Right lobe of liver (tissue), 6 donors: ENCODE data around the gene SYT2. TPM values are rescaled to one million over a fixed set of nuclear protein-coding genes. Genes with fewer than 3 reads are reported as not detected.
"Not testable (repeated sequence)": the region's sequence is repeated elsewhere in the genome, so short reads cannot be mapped to it uniquely, and the experiment has no call there.

Experiments
- ATAC-seq, 4 donors: fragments of 200-7000 bp; cut with Tn5 transposase; one replicate each; pipeline ENCODE4 v1.9.1; 2020; ENCODE audit warnings: mild to moderate bottlenecking in 4 of 4, moderate library complexity in 4 of 4
- DNase-seq, 3 donors: peaks; one replicate each; pipeline ENCODE4 v3.0.0-alpha.2; 2020
- H3K27ac ChIP-seq, 3 donors: fragments of 200-600 bp; one replicate each; pipeline ENCODE4 v1.8.0; 2022
- H3K27me3 ChIP-seq, 2 donors: fragments of 200-600 bp; one replicate each; pipeline ENCODE4 v1.8.0; 2022
- H3K36me3 ChIP-seq, 4 donors: fragments of 200-600 bp; sonication (generic) in 1 of 4; one replicate each; pipeline versions ENCODE4 v1.5.1 to v1.8.0; 2017 to 2022; ENCODE audit warnings: control low read depth in 1 of 4
- H3K4me1 ChIP-seq, 4 donors: fragments of 200-600 bp; sonication (generic) in 1 of 4; one replicate each; pipeline versions ENCODE4 v1.5.1 to v1.8.0; 2017 to 2022; ENCODE audit warnings: control low read depth in 1 of 4
- H3K4me3 ChIP-seq, 3 donors: fragments of 200-600 bp; one replicate each; pipeline ENCODE4 v1.8.0; 2022
- H3K9me3 ChIP-seq, 4 donors: fragments of 200-600 bp; sonication (generic) in 1 of 4; one replicate each; pipeline versions ENCODE4 v1.5.1 to v1.8.0; 2017 to 2022; ENCODE audit warnings: control low read depth in 1 of 4
- CTCF ChIP-seq, 4 donors: fragments of 200-600 bp in 3 of 4; fragments of 450-650 bp in 1 of 4; IDR thresholded peaks; one replicate each; pipeline versions ENCODE4 v1.5.1 to v1.8.0; 2016 to 2022; ENCODE audit warnings: antibody characterized with exemption in 4 of 4, mild to moderate bottlenecking in 2 of 4
- POLR2A ChIP-seq: fragments of 450-650 bp; IDR thresholded peaks from one replicate; pipeline ENCODE4 v1.6.1; 2017; ENCODE audit warnings: antibody characterized with exemption, mild to moderate bottlenecking
- WGBS: methylation state at CpG from one replicate; pipeline ENCODE4 v1.1.6; 2018; ENCODE audit warnings: low coverage, low lambda C conversion rate; ENCODE audit not compliant: insufficient coverage; ENCODE audit errors: missing lambda C conversion rate; 5-methylcytosine and 5-hydroxymethylcytosine counted together
- intact Hi-C, 2 donors: fragments of 100-400 bp; cut with DNase I; formaldehyde crosslinking; loops; one replicate each; pipeline versions ENCODE4 v1.11.2 to v1.14.1; 2022
- total RNA-seq, 6 experiments: library from RNA; depleted of rRNA in 2 of 6; stranded (reverse); fragments of >200 nt in 2 of 6; fragmentation: NEBNext Ultra II Directional in 3 of 6; extraction: Animal tissue kit (Norgen Biotek cat#: 25700) in 3 of 6; gene quantifications; one replicate each; pipeline versions ENCODE4 v1.1.0 to v1.2.4, GENCODE V29; 2016 to 2023
- donor health status: DM: no; HTN: yes; CAD: no.
- donor health status: DM: no; HTN: no; CAD: no.
- donor health status: DM: no; HTN: no; CAD: no.
- donor health status: DM: no; HTN: yes; CAD: no.
- donor health status: DM: no; HTN: yes; CAD: no.

SYT2 gene
- total RNA-seq, 6 experiments from 2014 or later = not detected

- intact Hi-C loops = no loop called here
- Histone ChIP-seq H3K4me3 (no peak overlapping the region), H3K27me3 (no peaks in the 10 kb centered on the region), H3K27ac (no peak overlapping the region), H3K4me1 (no peaks in the 10 kb centered on the region), H3K36me3 (no peaks in the 10 kb centered on the region), H3K9me3 (no peaks in the 10 kb centered on the region)
- 72% methylated on average over 7 of the region's 7 CpGs for WGBS
- ATAC-seq = no peak
- no peak for TF ChIP-seq POLR2A
- TF ChIP-seq CTCF (IDR thresholded peaks at IDR 0.05) = no peak
- DNase-seq = no peak
These were observed 86.0 kb downstream of the SYT2 start for GRCh38 chr1:202624088-202624780.

DNA sequence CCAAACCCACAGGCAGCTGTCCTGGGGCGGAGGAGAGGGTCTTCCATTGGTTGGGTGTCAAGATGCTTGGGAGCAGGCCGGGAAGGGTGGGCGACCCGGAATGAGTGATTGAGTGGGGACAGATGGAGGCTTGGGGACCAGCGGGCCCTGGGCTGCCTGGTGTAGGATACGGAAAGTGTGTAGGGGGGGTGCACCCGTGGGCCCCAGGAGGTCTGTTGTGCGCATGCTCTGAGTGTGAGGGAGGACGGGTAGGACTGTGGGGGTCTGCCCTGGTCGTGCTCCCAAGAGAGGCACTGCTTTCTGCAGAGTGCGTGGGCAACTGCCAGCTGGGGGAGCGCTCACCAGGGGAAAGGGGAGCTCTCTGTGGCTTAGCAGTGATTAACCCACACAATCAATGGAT lies 86.8 kb downstream of the SYT2 start:
- DNase-seq, H3K4me1 ChIP-seq, ATAC-seq, H3K27me3 ChIP-seq, H3K27ac ChIP-seq, intact Hi-C loops, H3K36me3 ChIP-seq, H3K4me3 ChIP-seq, H3K9me3 ChIP-seq: not testable (repeated sequence)
- 69% methylated on average over 6 of the region's 12 CpGs for WGBS

DNA sequence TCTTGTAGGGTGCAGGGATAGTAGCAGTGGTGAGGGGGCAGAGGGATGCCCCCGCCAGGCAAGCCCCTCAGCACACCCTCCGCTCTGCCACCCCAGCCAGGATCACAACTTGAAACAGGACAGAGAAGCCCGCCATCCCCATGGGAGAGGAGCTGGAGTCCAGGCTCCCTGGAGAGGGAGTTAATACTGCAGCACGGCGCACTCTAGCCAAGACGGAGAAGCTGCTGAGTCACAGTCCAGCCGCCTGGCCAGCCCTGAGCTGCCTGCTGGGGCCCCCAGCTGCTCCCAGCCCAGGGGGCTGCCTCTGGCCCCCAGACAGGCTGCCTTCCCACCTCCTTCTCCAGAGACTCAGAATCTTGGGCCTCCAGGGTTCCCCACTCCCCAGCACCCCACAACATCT lies 87.2 kb downstream of the SYT2 start:
- Histone ChIP-seq H3K27ac (no peak overlapping the region), H3K4me3 (no peak overlapping the region), H3K4me1 (no peaks in the 10 kb centered on the region), H3K27me3 (no peaks in the 10 kb centered on the region), H3K9me3 (no peaks in the 10 kb centered on the region), H3K36me3 (no peaks in the 10 kb centered on the region)
- DNase-seq (no peak), ATAC-seq (peak in 1 of 4 donors; percentile 19)
- no CpG with 5 or more reads among the region's 7 CpGs for WGBS
- TF ChIP-seq POLR2A (no peak), CTCF (IDR thresholded peaks at IDR 0.05) (no peak)
- intact Hi-C loops = no loop called here

DNA sequence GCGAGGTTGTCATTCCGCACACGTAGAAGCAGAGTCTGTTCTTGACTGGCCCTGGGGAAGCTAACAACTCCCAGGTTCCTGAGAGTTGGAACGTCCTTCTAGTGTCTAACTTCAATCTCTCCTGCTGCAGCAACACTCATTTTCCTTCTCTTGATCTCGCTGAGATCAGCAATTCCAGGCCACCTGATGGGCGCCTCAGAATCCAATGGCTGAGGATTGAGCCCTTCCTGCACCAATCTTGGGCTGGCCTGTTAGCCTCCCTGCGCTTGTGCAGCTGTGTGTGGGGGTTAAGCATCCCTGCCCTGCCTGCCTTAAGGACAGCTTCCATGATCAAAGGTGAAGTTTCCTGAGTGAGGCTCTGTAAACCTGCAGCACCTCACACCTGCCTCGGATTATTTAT lies 87.9 kb downstream of the SYT2 start:
- Histone ChIP-seq H3K36me3 (no peaks in the 10 kb centered on the region), H3K4me1 (no peaks in the 10 kb centered on the region), H3K4me3 (no peak overlapping the region), H3K9me3 (no peaks in the 10 kb centered on the region), H3K27me3 (no peaks in the 10 kb centered on the region), H3K27ac (no peak overlapping the region)
- ATAC-seq (no peak), DNase-seq (no peak)
- intact Hi-C loops = no loop called here
- TF ChIP-seq CTCF (IDR thresholded peaks at IDR 0.05) (no peak), POLR2A (no peak)
- WGBS = 80% methylated on average over 6 of the region's 8 CpGs

GRCh38 chr1:202621446-202621845 lies 88.8 kb downstream of the SYT2 start:
- Histone ChIP-seq H3K4me1 (no peaks in the 10 kb centered on the region), H3K9me3 (no peaks in the 10 kb centered on the region), H3K36me3 (no peaks in the 10 kb centered on the region), H3K27ac (no peak overlapping the region), H3K27me3 (no peaks in the 10 kb centered on the region), H3K4me3 (no peak overlapping the region)
- intact Hi-C loops = no loop called here
- ATAC-seq (no peak), DNase-seq (no peak)
- WGBS = 88% methylated on average over 2 of the region's 3 CpGs
- TF ChIP-seq POLR2A (no peak), CTCF (IDR thresholded peaks at IDR 0.05) (no peak)

- DNase-seq, H3K9me3 ChIP-seq, H3K27me3 ChIP-seq, H3K36me3 ChIP-seq, intact Hi-C loops, ATAC-seq, H3K4me1 ChIP-seq, H3K27ac ChIP-seq, H3K4me3 ChIP-seq: not testable (repeated sequence)
- no CpG with 5 or more reads among the region's 2 CpGs for WGBS
These were observed 90.2 kb downstream of the SYT2 start for GRCh38 chr1:202620036-202620435.
